ENCODE results near the gene CFI. TPM values are rescaled to one million over a fixed set of nuclear protein-coding genes. Genes with fewer than 3 reads are reported as not detected.

Gene CFI
- not detected for polyA plus RNA-seq (2012; ENCODE audit: low read depth, missing spikeins)

DNA sequence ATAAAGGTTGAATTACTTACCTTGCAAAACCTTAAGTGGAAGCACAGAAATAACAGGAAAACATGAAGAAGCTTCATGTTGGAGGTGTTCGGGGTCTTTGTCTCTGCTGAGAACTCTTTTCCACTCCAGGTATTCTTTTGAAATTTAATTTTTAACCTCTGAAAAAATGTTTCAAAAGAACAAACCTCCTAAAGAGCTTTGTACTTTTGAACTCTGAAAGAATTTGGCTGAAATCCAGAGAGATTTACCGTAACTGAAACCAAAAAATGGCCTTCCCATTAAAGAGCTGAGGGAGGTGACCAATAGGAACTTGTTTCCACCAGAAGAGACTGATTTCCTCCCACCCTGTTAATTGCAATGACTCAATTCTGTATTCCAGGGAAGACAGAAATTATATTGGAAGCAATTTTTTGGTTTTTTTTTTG, at the start of gene CFI:
TSS of gene CFI (minus strand) at position 105 of the 425 bp plus-strand sequence. CDS start at position 77, 28 bp downstream.
- no peak for DNase-seq (ENCODE audit: insufficient read length, low spot score)
- TF ChIP-seq SPI1 (IDR thresholded peaks at IDR 0.05; ENCODE audit: low read depth, low read length) (no peak), PAX5 (IDR thresholded peaks at IDR 0.05; ENCODE audit: insufficient read depth, low read length, severe bottlenecking) (no peak), TAF1 (IDR thresholded peaks at IDR 0.05; ENCODE audit: low read depth, low read length) (no peak), POU2F2 (IDR thresholded peaks at IDR 0.05; ENCODE audit: low read depth, low read length) (no peak), POLR2AphosphoS5 (IDR thresholded peaks at IDR 0.05; ENCODE audit: low read depth, low read length) (no peak), POLR2A (IDR thresholded peaks at IDR 0.05; ENCODE audit: low read depth, low read length) (no peak)
- FAIRE-seq = no peak

DNA sequence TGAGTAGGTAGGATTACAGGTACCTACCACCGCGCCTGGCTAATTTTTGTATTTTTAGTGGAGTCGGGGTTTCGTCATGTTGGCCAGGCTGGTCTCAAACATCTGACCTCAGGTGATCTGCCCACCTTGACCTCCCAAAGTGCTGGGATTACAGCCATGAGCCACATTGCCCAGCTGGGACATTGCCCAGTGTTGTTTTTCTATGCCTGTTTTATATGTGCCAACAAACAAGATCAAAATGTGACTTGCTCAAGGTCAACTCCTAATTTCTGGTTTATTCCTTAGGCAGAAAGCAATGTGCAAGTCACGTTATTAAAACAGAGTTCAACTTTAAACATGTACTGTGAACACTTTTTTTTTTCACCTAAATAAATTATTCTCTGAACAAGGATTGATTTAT, 48.8 kb upstream of the CFI start:
- no peak for TF ChIP-seq SPI1 (IDR thresholded peaks at IDR 0.05; ENCODE audit: low read depth, low read length)
- no peak for TF ChIP-seq PAX5 (IDR thresholded peaks at IDR 0.05; ENCODE audit: insufficient read depth, low read length, severe bottlenecking)
- TF ChIP-seq POLR2A (IDR thresholded peaks at IDR 0.05; ENCODE audit: low read depth, low read length) = no peak
- TF ChIP-seq TAF1 (IDR thresholded peaks at IDR 0.05; ENCODE audit: low read depth, low read length) = no peak
- TF ChIP-seq POLR2AphosphoS5 (IDR thresholded peaks at IDR 0.05; ENCODE audit: low read depth, low read length) = no peak
- FAIRE-seq (no peak), DNase-seq (ENCODE audit: insufficient read length, low spot score) (no peak)

DNA sequence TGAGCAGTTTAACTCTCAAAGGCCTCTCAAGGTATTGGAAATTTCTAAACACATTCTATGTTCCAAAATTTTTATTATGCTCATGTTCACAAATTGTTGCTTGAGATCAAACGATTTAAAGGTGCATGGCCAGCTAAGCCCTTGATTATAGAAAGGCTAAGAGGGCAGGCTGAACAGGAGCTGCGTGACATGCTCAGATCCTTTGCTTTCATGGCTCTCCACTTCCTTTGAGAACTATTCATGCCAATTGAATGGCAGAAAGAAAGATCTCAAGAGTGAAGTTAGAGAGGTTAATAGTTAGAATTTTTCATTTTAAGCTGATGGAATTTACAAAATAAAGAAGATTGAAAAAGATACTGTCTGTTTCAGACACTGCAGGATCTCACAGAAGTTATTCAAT, 46.7 kb upstream of the CFI start:
- FAIRE-seq (no peak), DNase-seq (ENCODE audit: insufficient read length, low spot score) (no peak)
- no peak for TF ChIP-seq TAF1 (IDR thresholded peaks at IDR 0.05; ENCODE audit: low read depth, low read length)
- no peak for TF ChIP-seq SPI1 (IDR thresholded peaks at IDR 0.05; ENCODE audit: low read depth, low read length)
- no peak for TF ChIP-seq PAX5 (IDR thresholded peaks at IDR 0.05; ENCODE audit: insufficient read depth, low read length, severe bottlenecking)
- no peak for TF ChIP-seq POU2F2 (IDR thresholded peaks at IDR 0.05; ENCODE audit: low read depth, low read length)
- TF ChIP-seq POLR2A (IDR thresholded peaks at IDR 0.05; ENCODE audit: low read depth, low read length) = no peak
- no peak for TF ChIP-seq POLR2AphosphoS5 (IDR thresholded peaks at IDR 0.05; ENCODE audit: low read depth, low read length)

GRCh38 chr4:109847896-109848442, 46.2 kb upstream of the CFI start, which contains the start of gene LRIT3:
TSS of gene LRIT3 (plus strand) at chr4:109848107. CDS start at chr4:109848202, 95 bp downstream.
- no peak for DNase-seq (ENCODE audit: insufficient read length, low spot score)
- no peak for FAIRE-seq
- TF ChIP-seq POLR2A (IDR thresholded peaks at IDR 0.05; ENCODE audit: low read depth, low read length) = no peak
- TF ChIP-seq POU2F2 (IDR thresholded peaks at IDR 0.05; ENCODE audit: low read depth, low read length) = no peak
- TF ChIP-seq TAF1 (IDR thresholded peaks at IDR 0.05; ENCODE audit: low read depth, low read length) = no peak
- no peak for TF ChIP-seq PAX5 (IDR thresholded peaks at IDR 0.05; ENCODE audit: insufficient read depth, low read length, severe bottlenecking)
- TF ChIP-seq POLR2AphosphoS5 (IDR thresholded peaks at IDR 0.05; ENCODE audit: low read depth, low read length) = no peak
- no peak for TF ChIP-seq SPI1 (IDR thresholded peaks at IDR 0.05; ENCODE audit: low read depth, low read length)

DNA sequence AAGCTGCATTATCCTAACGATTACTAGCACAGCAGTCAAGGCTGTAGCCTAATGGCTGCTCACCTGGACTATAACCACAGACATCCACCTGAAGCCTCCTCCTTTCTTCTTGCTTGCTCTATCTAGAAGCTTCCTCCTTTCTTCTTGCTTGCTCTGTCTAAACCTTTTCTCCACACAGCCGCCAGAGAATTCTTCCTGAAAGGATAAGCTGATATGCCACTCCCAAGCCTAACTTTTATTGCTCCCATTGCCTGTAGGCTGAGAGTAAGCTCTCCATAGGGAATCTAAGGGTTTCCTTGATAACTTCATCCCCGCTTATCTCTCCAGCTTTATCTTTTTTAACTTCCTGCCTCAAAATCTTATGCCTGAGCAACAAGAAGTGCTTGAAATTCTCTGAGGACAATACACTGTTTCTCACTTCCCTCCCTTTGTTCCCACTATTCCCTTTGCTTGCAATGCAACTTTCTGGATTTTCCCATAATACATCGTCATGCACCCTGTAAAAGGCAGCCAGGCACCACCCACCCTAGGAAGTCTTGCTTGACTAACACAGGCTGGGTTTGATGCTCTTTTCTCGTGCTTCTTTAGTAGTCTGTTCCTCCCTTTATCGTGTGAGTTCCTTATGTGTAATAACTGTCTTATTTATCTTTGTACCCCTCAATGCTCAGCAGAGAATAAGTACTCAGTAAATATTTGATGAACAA, 44.7 kb upstream of the CFI start:
- TF ChIP-seq TAF1 (IDR thresholded peaks at IDR 0.05; ENCODE audit: low read depth, low read length) (no peak), SPI1 (IDR thresholded peaks at IDR 0.05; ENCODE audit: low read depth, low read length) (no peak), PAX5 (IDR thresholded peaks at IDR 0.05; ENCODE audit: insufficient read depth, low read length, severe bottlenecking) (no peak), POLR2AphosphoS5 (IDR thresholded peaks at IDR 0.05; ENCODE audit: low read depth, low read length) (no peak), POLR2A (IDR thresholded peaks at IDR 0.05; ENCODE audit: low read depth, low read length) (no peak), POU2F2 (IDR thresholded peaks at IDR 0.05; ENCODE audit: low read depth, low read length) (no peak)
- FAIRE-seq (no peak), DNase-seq (ENCODE audit: insufficient read length, low spot score) (no peak)

DNA sequence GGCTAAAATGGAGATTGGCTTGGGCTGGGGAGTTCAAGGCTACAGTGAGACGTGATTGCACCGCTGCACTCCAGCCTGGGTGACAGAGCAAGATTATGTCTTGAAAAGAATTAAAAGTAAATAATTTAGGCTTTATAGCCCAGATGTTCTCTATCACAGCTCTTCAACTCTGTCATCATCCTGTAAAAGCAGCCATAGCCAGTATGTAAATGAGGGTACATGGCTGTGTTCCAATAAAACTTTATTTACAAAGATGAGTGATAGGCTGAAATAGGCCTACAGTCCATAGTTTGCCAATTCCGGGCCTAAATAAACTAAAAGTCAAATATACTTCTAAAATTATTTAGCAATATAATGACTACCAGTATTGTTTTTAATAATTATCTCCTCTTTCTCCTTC, 35.2 kb upstream of the CFI start:
- TF ChIP-seq SPI1 (IDR thresholded peaks at IDR 0.05; ENCODE audit: low read depth, low read length) = no peak
- no peak for TF ChIP-seq TAF1 (IDR thresholded peaks at IDR 0.05; ENCODE audit: low read depth, low read length)
- no peak for TF ChIP-seq POU2F2 (IDR thresholded peaks at IDR 0.05; ENCODE audit: low read depth, low read length)
- TF ChIP-seq POLR2A (IDR thresholded peaks at IDR 0.05; ENCODE audit: low read depth, low read length) = no peak
- TF ChIP-seq POLR2AphosphoS5 (IDR thresholded peaks at IDR 0.05; ENCODE audit: low read depth, low read length) = no peak
- no peak for TF ChIP-seq PAX5 (IDR thresholded peaks at IDR 0.05; ENCODE audit: insufficient read depth, low read length, severe bottlenecking)
- FAIRE-seq = no peak
- DNase-seq (ENCODE audit: insufficient read length, low spot score) = no peak

GRCh38 chr4:109833756-109834155, 32.0 kb upstream of the CFI start:
- no peak for TF ChIP-seq POLR2AphosphoS5 (IDR thresholded peaks at IDR 0.05; ENCODE audit: low read depth, low read length)
- no peak for TF ChIP-seq TAF1 (IDR thresholded peaks at IDR 0.05; ENCODE audit: low read depth, low read length)
- no peak for TF ChIP-seq POLR2A (IDR thresholded peaks at IDR 0.05; ENCODE audit: low read depth, low read length)
- no peak for TF ChIP-seq SPI1 (IDR thresholded peaks at IDR 0.05; ENCODE audit: low read depth, low read length)
- TF ChIP-seq PAX5 (IDR thresholded peaks at IDR 0.05; ENCODE audit: insufficient read depth, low read length, severe bottlenecking) = no peak
- DNase-seq (ENCODE audit: insufficient read length, low spot score) = no peak
- FAIRE-seq = no peak

- FAIRE-seq = no peak
These were observed 25.9 kb upstream of the CFI start, which contains the start of gene RRH for GRCh38 chr4:109827672-109828071. TSS of gene RRH (plus strand) at chr4:109827972. CDS start at chr4:109828028, 56 bp downstream.

GRCh38 chr4:109826719-109827118, 24.9 kb upstream of the CFI start:
- DNase-seq (ENCODE audit: insufficient read length, low spot score) (no peak), FAIRE-seq (no peak)
- TF ChIP-seq POLR2AphosphoS5 (IDR thresholded peaks at IDR 0.05; ENCODE audit: low read depth, low read length) = no peak
- TF ChIP-seq PAX5 (IDR thresholded peaks at IDR 0.05; ENCODE audit: insufficient read depth, low read length, severe bottlenecking) = no peak
- no peak for TF ChIP-seq POLR2A (IDR thresholded peaks at IDR 0.05; ENCODE audit: low read depth, low read length)
- TF ChIP-seq POU2F2 (IDR thresholded peaks at IDR 0.05; ENCODE audit: low read depth, low read length) = no peak

More at GRCh38 chr4:109827672-109828071, 25.9 kb upstream of the CFI start, which contains the start of gene RRH:
- TF ChIP-seq POLR2AphosphoS5 (IDR thresholded peaks at IDR 0.05; ENCODE audit: low read depth, low read length) (no peak), POU2F2 (IDR thresholded peaks at IDR 0.05; ENCODE audit: low read depth, low read length) (no peak), PAX5 (IDR thresholded peaks at IDR 0.05; ENCODE audit: insufficient read depth, low read length, severe bottlenecking) (no peak), SPI1 (IDR thresholded peaks at IDR 0.05; ENCODE audit: low read depth, low read length) (no peak), POLR2A (IDR thresholded peaks at IDR 0.05; ENCODE audit: low read depth, low read length) (no peak), TAF1 (IDR thresholded peaks at IDR 0.05; ENCODE audit: low read depth, low read length) (no peak)
- no peak for DNase-seq (ENCODE audit: insufficient read length, low spot score)
